A673 (cell line): ENCODE measurements around the gene CHKA.

Experiments
- EZH2 ChIP-seq: fragments of 200-600 bp; sonication (generic); IDR thresholded peaks from 2 replicates; pipeline ENCODE4 v1.6.1; 2017; ENCODE audit warnings: borderline replicate concordance, low read depth, mild to moderate bottlenecking, mixed read lengths, antibody characterized with exemption, low read length; ENCODE audit not compliant: poor library complexity, severe bottlenecking
- TF ChIP-seq, protein P1 (sequence below): fragments of 300-800, 200-600 bp; sonication (generic); conservative IDR thresholded peaks from 2 replicates; pipeline ENCODE4 v1.5.1; 2017; ENCODE audit warnings: low read depth, mild to moderate bottlenecking, antibody characterized with exemption, low read length, moderate library complexity, mixed read lengths

DNA sequence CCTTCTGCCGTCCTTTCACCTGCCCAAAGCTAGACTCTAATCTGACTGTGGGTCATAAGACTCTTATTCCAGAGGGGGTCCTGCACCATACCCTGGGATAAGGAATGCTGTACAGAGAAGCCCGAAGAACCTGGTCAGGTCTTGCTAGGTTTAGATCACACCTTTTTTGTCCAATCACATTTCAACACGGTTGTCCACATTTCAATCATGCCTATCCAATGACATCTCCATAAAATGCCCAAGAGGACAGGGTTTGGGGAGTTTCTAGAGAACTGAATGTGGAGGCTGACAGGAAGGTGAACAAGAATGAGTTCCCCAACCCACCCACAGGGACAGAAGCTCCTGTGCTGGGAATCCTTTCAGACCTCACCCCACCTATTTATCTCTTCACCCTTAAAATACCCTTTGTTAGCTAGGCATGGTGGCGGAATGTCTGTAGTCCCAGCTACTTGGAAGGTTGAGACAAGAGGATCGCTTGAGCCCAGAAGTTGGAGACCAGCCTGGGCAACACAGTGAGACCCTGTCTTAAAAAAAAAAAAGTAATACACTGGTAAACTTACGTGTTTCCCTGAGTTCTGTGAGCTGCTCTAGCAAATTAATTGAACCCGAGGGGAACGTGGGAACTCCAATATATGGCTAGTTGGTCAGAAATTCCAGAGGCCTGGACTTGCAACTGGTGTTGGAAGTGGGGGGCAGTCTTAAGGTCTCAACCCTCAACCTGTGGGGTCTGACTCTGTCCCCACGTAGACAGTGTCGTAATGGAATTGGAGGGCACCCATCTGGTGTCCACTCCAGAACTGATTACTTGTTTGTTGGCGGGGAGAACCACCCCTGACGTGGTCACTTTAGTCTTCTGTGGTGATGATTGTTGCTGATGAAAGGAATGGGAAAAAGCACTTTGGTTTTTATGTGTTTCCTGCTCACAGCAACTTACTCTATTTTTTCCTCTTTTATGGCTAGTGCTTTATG, 64.6 kb downstream of the CHKA start:
- TF ChIP-seq, protein P1, sequence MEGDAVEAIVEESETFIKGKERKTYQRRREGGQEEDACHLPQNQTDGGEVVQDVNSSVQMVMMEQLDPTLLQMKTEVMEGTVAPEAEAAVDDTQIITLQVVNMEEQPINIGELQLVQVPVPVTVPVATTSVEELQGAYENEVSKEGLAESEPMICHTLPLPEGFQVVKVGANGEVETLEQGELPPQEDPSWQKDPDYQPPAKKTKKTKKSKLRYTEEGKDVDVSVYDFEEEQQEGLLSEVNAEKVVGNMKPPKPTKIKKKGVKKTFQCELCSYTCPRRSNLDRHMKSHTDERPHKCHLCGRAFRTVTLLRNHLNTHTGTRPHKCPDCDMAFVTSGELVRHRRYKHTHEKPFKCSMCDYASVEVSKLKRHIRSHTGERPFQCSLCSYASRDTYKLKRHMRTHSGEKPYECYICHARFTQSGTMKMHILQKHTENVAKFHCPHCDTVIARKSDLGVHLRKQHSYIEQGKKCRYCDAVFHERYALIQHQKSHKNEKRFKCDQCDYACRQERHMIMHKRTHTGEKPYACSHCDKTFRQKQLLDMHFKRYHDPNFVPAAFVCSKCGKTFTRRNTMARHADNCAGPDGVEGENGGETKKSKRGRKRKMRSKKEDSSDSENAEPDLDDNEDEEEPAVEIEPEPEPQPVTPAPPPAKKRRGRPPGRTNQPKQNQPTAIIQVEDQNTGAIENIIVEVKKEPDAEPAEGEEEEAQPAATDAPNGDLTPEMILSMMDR: no peak
- TF ChIP-seq EZH2: no peak
